Measurements from ENCODE around the gene EXPH5. TPM values are rescaled to one million over a fixed set of nuclear protein-coding genes. Genes with fewer than 3 reads are reported as not detected.

The EXPH5 gene
- total RNA-seq, 1 donor from 2014 or later, result 30.8 TPM

DNA sequence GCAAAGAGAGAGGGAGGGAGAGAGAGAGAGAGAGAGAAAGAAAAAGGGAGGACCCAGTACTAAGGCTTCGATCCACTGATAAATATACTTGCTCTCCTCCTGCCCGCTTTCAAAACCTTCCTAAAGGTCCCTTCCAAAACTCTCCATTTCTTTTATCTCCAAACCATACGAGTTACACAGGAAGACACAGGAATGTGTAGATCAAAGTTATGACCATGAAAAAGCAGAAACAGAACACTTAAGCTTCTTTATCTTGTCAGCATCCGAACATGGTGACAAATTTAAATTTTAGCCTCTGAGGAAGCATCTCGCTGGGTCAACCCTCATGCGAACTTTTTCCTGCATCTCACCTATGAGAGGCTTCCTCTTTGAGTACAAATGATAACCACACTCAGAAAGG lies 66.2 kb downstream of the EXPH5 start:
- intact Hi-C loops (cut with DNase I), result no loop called here
- no peaks in the 10 kb centered on the region for H3K4me1 ChIP-seq
- TF ChIP-seq, protein P1, sequence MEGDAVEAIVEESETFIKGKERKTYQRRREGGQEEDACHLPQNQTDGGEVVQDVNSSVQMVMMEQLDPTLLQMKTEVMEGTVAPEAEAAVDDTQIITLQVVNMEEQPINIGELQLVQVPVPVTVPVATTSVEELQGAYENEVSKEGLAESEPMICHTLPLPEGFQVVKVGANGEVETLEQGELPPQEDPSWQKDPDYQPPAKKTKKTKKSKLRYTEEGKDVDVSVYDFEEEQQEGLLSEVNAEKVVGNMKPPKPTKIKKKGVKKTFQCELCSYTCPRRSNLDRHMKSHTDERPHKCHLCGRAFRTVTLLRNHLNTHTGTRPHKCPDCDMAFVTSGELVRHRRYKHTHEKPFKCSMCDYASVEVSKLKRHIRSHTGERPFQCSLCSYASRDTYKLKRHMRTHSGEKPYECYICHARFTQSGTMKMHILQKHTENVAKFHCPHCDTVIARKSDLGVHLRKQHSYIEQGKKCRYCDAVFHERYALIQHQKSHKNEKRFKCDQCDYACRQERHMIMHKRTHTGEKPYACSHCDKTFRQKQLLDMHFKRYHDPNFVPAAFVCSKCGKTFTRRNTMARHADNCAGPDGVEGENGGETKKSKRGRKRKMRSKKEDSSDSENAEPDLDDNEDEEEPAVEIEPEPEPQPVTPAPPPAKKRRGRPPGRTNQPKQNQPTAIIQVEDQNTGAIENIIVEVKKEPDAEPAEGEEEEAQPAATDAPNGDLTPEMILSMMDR (IDR thresholded peaks at IDR 0.05), result no peak
- no peak overlapping the region for H3K27ac ChIP-seq
- no peak for ATAC-seq
- no peaks in the 10 kb centered on the region for H3K9me3 ChIP-seq
- no peak for DNase-seq
- no peak overlapping the region for H3K4me3 ChIP-seq
- no peaks in the 10 kb centered on the region for H3K36me3 ChIP-seq
- H3K27me3 ChIP-seq, result no peaks in the 10 kb centered on the region

DNA sequence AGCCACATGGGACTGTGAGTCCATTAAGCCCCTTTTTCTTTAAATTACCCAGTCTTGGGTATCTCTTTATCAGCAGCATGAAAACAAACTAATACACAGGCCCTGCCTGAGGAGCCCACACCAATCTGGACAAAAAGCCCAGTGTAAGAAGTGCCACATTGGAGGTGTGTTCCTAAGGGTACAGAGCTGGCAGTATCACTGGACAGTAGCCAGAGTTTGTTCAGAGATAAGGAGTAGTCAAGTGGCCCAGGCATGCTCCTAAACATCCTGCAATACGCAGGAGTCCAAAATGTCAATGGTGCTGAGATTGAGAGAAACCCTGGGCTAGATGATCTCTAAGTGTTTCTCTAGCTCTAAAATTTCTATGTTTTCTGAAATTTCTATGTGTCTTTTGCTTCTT lies 68.4 kb downstream of the EXPH5 start:
- intact Hi-C loops (cut with DNase I), result no loop called here
- no peaks in the 10 kb centered on the region for H3K4me1 ChIP-seq
- ATAC-seq (peak; percentile 72), DNase-seq (no peak)
- H3K27me3 ChIP-seq, result no peaks in the 10 kb centered on the region
- no peaks in the 10 kb centered on the region for H3K9me3 ChIP-seq
- TF ChIP-seq, protein P1 (IDR thresholded peaks at IDR 0.05), result no peak
- no peak overlapping the region for H3K4me3 ChIP-seq
- H3K36me3 ChIP-seq, result no peaks in the 10 kb centered on the region
- H3K27ac ChIP-seq, result no peak overlapping the region

DNA sequence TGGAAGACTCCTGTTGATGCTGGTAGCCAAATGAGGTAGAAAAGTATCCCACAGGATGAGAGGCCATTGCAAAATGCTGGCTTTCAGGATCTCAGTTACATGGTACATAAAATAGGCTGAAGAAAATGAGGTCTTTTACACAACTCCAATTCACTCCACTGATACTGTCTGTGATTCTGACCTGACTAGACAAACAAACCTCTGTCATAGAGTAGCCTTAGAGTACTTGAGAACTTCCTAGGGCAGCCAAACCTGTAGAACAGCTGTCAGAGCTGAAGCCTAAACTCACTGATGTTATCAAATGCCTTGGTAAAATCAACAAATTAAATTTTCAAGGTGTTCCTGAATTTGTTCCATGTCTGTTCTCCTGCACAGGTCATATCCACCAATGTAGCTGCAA lies 69.1 kb downstream of the EXPH5 start:
- TF ChIP-seq, protein P1 (IDR thresholded peaks at IDR 0.05), result no peak
- H3K9me3 ChIP-seq, result no peaks in the 10 kb centered on the region
- ATAC-seq (no peak), DNase-seq (no peak)
- no peaks in the 10 kb centered on the region for H3K27me3 ChIP-seq
- no peaks in the 10 kb centered on the region for H3K4me1 ChIP-seq
- H3K4me3 ChIP-seq, result no peak overlapping the region
- intact Hi-C loops (cut with DNase I), result no loop called here
- no peaks in the 10 kb centered on the region for H3K36me3 ChIP-seq
- no peak overlapping the region for H3K27ac ChIP-seq

DNA sequence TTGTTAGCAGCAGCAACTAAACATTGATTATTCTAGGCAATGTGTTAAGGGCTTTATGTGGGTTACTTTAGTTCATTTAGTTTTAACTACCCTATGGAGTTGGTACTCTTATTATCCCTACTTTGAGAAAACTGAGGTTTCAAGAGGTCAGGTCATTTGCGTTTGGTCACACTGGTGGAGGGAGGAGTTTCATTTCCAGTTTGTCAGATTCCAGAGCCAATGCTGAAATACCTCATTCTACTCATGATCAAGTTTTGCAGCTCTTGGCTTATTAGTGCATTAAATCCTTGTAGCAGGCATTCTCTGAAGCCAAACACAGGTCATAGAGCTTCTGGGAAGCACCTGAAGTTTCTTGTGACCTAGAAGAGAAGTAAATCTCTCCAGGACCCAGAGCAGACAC lies 71.2 kb downstream of the EXPH5 start:
- H3K27ac ChIP-seq, result no peak overlapping the region
- TF ChIP-seq, protein P1 (IDR thresholded peaks at IDR 0.05), result no peak
- no peaks in the 10 kb centered on the region for H3K27me3 ChIP-seq
- no peaks in the 10 kb centered on the region for H3K9me3 ChIP-seq
- H3K4me1 ChIP-seq, result no peaks in the 10 kb centered on the region
- no peak overlapping the region for H3K4me3 ChIP-seq
- DNase-seq, result no peak
- peaks cover 8% of the 10 kb centered on the region for H3K36me3 ChIP-seq
- ATAC-seq, result no peak
- intact Hi-C loops (cut with DNase I), result no loop called here

DNA sequence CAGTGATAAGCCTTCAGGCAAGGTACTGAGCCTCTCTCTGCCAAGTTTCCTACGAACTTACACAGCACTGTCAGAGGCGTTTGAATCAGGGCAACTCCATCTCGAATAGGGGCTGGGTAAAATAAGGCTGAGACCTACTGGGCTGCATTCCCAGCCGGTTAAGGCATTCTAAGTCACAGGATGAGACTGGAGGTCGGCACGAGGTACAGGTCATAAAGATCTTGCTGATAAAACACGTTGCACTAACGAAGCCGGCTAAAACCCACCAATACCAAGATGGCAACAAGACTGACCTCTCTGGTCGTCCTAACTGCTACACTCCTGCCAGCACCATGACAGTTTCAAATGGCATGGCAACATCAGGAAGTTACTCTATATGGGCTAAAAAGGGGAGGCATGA lies 75.0 kb downstream of the EXPH5 start:
- no peaks in the 10 kb centered on the region for H3K27me3 ChIP-seq
- peaks cover 15% of the 10 kb centered on the region for H3K36me3 ChIP-seq
- DNase-seq (no peak), ATAC-seq (no peak)
- no peak overlapping the region for H3K27ac ChIP-seq
- TF ChIP-seq, protein P1 (IDR thresholded peaks at IDR 0.05), result no peak
- H3K4me1 ChIP-seq, result no peaks in the 10 kb centered on the region
- intact Hi-C loops (cut with DNase I), result no loop called here
- H3K4me3 ChIP-seq, result no peak overlapping the region
- H3K9me3 ChIP-seq, result no peaks in the 10 kb centered on the region

DNA sequence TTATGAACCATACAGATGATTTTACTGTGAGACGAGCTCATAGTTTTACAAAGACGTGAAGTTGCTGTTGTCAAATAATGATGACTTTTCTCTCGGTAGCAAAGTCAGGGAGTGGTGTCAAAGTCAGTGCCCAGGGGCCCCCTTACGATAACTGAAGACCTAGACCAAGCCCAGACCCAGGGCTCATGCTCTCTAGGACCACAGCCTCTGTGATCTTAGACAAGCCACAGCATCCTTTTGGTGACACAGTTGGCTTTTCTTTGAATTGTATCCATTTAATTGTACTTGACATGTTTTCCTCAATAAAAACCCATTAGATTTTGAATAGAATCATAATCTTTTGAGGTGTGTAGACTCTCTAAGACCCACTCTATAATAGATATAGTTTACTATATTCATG lies 77.4 kb downstream of the EXPH5 start:
- H3K36me3 ChIP-seq, result peaks cover 15% of the 10 kb centered on the region
- H3K9me3 ChIP-seq, result no peaks in the 10 kb centered on the region
- no peak for DNase-seq
- H3K27ac ChIP-seq, result no peak overlapping the region
- TF ChIP-seq, protein P1 (IDR thresholded peaks at IDR 0.05), result no peak
- no peak for ATAC-seq
- intact Hi-C loops (cut with DNase I), result no loop called here
- H3K27me3 ChIP-seq, result no peaks in the 10 kb centered on the region
- no peaks in the 10 kb centered on the region for H3K4me1 ChIP-seq
- no peak overlapping the region for H3K4me3 ChIP-seq

Data from upper lobe of right lung (tissue), 1 donor.